ENCODE results near the gene COL9A3.

DNA sequence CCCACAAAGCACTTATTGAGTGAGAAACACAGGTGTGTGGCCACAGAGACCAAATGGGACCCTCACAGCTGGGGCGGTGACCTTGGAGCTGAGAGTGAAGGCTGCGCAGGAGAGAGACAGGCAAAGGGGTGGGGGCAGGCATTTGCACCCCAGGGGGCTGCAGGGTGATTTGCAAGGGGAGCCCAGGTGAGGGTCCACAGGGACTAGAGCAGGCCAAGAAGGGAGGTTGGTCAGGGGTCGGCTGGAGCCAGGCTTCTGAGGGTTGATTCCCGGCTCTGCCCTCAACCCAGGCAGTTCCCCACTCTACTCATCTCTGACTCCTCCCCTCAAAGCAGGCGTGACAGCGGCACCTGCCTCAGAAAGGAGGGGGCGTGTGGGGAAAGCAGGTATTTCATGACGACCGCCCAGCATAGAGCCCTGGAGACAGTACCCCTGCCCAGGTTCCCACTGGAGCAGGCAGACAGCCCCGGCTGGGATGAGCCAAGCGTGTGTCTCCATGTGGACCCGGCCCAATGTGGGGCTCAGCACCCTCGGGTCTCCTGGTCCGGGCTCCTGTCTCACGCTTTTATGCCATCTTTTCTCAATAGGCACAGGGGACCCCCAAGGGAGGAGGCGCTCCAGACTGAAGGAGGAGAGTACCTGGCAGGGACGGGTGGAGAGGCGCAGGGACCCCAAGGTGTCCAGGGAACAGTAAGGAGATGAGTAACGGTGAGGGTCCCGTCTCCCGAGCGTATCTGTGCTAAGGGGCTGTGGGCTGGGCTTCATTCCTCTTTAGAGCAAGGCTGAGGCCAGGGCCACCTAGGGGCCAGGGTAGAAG, 23.7 kb upstream of the COL9A3 start:
- TF ChIP-seq, protein P1, sequence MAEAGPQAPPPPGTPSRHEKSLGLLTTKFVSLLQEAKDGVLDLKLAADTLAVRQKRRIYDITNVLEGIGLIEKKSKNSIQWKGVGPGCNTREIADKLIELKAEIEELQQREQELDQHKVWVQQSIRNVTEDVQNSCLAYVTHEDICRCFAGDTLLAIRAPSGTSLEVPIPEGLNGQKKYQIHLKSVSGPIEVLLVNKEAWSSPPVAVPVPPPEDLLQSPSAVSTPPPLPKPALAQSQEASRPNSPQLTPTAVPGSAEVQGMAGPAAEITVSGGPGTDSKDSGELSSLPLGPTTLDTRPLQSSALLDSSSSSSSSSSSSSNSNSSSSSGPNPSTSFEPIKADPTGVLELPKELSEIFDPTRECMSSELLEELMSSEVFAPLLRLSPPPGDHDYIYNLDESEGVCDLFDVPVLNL (CRISPR knock-in tag; IDR thresholded peaks at IDR 0.05; ENCODE audit: borderline replicate concordance, low read depth) = no peak
- TF ChIP-seq, protein P2, sequence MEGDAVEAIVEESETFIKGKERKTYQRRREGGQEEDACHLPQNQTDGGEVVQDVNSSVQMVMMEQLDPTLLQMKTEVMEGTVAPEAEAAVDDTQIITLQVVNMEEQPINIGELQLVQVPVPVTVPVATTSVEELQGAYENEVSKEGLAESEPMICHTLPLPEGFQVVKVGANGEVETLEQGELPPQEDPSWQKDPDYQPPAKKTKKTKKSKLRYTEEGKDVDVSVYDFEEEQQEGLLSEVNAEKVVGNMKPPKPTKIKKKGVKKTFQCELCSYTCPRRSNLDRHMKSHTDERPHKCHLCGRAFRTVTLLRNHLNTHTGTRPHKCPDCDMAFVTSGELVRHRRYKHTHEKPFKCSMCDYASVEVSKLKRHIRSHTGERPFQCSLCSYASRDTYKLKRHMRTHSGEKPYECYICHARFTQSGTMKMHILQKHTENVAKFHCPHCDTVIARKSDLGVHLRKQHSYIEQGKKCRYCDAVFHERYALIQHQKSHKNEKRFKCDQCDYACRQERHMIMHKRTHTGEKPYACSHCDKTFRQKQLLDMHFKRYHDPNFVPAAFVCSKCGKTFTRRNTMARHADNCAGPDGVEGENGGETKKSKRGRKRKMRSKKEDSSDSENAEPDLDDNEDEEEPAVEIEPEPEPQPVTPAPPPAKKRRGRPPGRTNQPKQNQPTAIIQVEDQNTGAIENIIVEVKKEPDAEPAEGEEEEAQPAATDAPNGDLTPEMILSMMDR (IDR thresholded peaks at IDR 0.05) = no peak
- TF ChIP-seq MYBL2 (CRISPR knock-in tag; IDR thresholded peaks at IDR 0.05) = no peak

All from WTC11 (cell line).